GM23338 (cell line): ENCODE results near the gene SMTNL2. TPM values are rescaled to one million over a fixed set of nuclear protein-coding genes. Genes with fewer than 3 reads are reported as not detected.

ENCODE experiments used
- ATAC-seq: fragments of 200-7000 bp; cut with Tn5 transposase; 3 replicates; pipeline ENCODE4 v1.9.1; 2020
- DNase-seq: peaks from one replicate; pipeline ENCODE4 v3.0.0-alpha.2; 2015; ENCODE audit warnings: low spot score
- H2AFZ ChIP-seq: fragments of 200-600 bp; sonication (generic); 2 replicates; pipeline ENCODE4 v1.8.0; 2016; ENCODE audit warnings: antibody characterized with exemption, mild to moderate bottlenecking, moderate library complexity
- H3F3A ChIP-seq: fragments of 200-600 bp; sonication (generic); replicated peaks from 2 replicates; pipeline ENCODE4 v1.8.0; 2017; ENCODE audit warnings: antibody characterized with exemption, mixed run types, low read depth
- H3K27ac ChIP-seq: fragments of 200-600 bp; sonication (generic); 2 replicates; pipeline ENCODE4 v1.6.1; 2016; ENCODE audit warnings: low read depth
- H3K27me3 ChIP-seq: fragments of 200-600 bp; sonication (generic); 2 replicates; pipeline ENCODE4 v1.8.0; 2016; ENCODE audit warnings: mild to moderate bottlenecking, mixed run types, moderate library complexity; ENCODE audit not compliant: insufficient read depth
- H3K36me3 ChIP-seq: fragments of 200-600 bp; sonication (generic); 2 replicates; pipeline ENCODE4 v1.8.0; 2016; ENCODE audit warnings: mild to moderate bottlenecking; ENCODE audit not compliant: insufficient read depth
- H3K4me1 ChIP-seq: fragments of 200-600 bp; sonication (generic); 2 replicates; pipeline ENCODE4 v1.8.0; 2016; ENCODE audit warnings: mild to moderate bottlenecking, moderate library complexity; ENCODE audit not compliant: insufficient read depth
- H3K4me2 ChIP-seq: fragments of 200-600 bp; sonication (generic); 2 replicates; pipeline ENCODE4 v1.7.1; 2017; ENCODE audit warnings: mixed run types
- H3K4me3 ChIP-seq: fragments of 200-600 bp; sonication (generic); 2 replicates; pipeline ENCODE4 v1.6.1; 2016; ENCODE audit warnings: mixed run types
- H3K79me2 ChIP-seq: fragments of 200-600 bp; sonication (generic); replicated peaks from 2 replicates; pipeline ENCODE4 v1.8.0; 2017; ENCODE audit warnings: mild to moderate bottlenecking; ENCODE audit not compliant: insufficient read depth
- H3K9me2 ChIP-seq: fragments of 200-600 bp; sonication (generic); 2 replicates; pipeline ENCODE4 v1.8.0; 2017; ENCODE audit not compliant: insufficient read depth
- H4K20me1 ChIP-seq: fragments of 200-600 bp; sonication (generic); replicated peaks from 2 replicates; pipeline ENCODE4 v1.8.0; 2017; ENCODE audit warnings: mild to moderate bottlenecking; ENCODE audit not compliant: insufficient read depth
- H3K27ac Mint-ChIP-seq: 2 replicates; pipeline ENCODE4 v1.8.0; 2020; ENCODE audit warnings: inconsistent platforms, mild to moderate bottlenecking, moderate library complexity, mixed read lengths
- H3K27me3 Mint-ChIP-seq: 3 replicates; pipeline ENCODE4 v1.8.0; 2022; ENCODE audit warnings: low read depth, mild to moderate bottlenecking, moderate library complexity, mixed read lengths, inconsistent platforms; ENCODE audit not compliant: insufficient read depth, poor library complexity
- H3K36me3 Mint-ChIP-seq: 3 replicates; pipeline ENCODE4 v1.8.0; 2021; ENCODE audit warnings: low read depth, mild to moderate bottlenecking, inconsistent platforms, moderate library complexity, mixed read lengths
- H3K4me1 Mint-ChIP-seq: 3 replicates; pipeline ENCODE4 v1.8.0; 2020; ENCODE audit warnings: mild to moderate bottlenecking, inconsistent platforms, mixed read lengths
- H3K4me3 Mint-ChIP-seq: 3 replicates; pipeline ENCODE4 v1.8.0; 2021; ENCODE audit warnings: moderate library complexity, mild to moderate bottlenecking, inconsistent platforms, mixed read lengths
- H3K9me3 Mint-ChIP-seq: 3 replicates; pipeline ENCODE4 v1.8.0; 2020; ENCODE audit warnings: moderate library complexity, mild to moderate bottlenecking, inconsistent platforms, mixed read lengths
- CREB1 ChIP-seq: fragments of 250-450 bp; sonication (Bioruptor Pico); IDR thresholded peaks from 2 replicates; pipeline ENCODE4 v1.5.0; 2020; ENCODE audit warnings: low read depth, mild to moderate bottlenecking, moderate library complexity
- EZH2 ChIP-seq: fragments of 200-600 bp; sonication (generic); IDR thresholded peaks from one replicate; pipeline ENCODE4 v1.8.0; 2017; ENCODE audit warnings: antibody characterized with exemption, mild to moderate bottlenecking, low read depth; ENCODE audit not compliant: unreplicated experiment
- EZH2phosphoT487 ChIP-seq: fragments of 200-600 bp; sonication (generic); IDR thresholded peaks from one replicate; pipeline ENCODE4 v1.8.1; 2018; ENCODE audit warnings: antibody characterized with exemption; ENCODE audit not compliant: unreplicated experiment
- JUNB ChIP-seq: IDR thresholded peaks from one replicate; pipeline ENCODE4 v1.6.1; 2016; ENCODE audit warnings: antibody characterized with exemption; ENCODE audit not compliant: unreplicated experiment
- NANOG ChIP-seq: IDR thresholded peaks from 2 replicates; pipeline ENCODE4 v1.6.1; 2016; ENCODE audit warnings: antibody characterized with exemption, borderline replicate concordance
- POLR2AphosphoS5 ChIP-seq: IDR thresholded peaks from 2 replicates; pipeline ENCODE4 v1.6.1; 2016; ENCODE audit warnings: antibody characterized with exemption, low read depth
- REST ChIP-seq: IDR thresholded peaks from one replicate; pipeline ENCODE4 v1.6.1; 2018; ENCODE audit warnings: antibody characterized with exemption; ENCODE audit not compliant: unreplicated experiment
- STAT1 ChIP-seq: IDR thresholded peaks from one replicate; pipeline ENCODE4 v1.6.1; 2016; ENCODE audit warnings: antibody characterized with exemption; ENCODE audit not compliant: unreplicated experiment
- ZNF114 ChIP-seq: fragments of 250-450 bp; sonication (Bioruptor Pico); IDR thresholded peaks from 2 replicates; pipeline ENCODE4 v1.5.0; 2020; ENCODE audit warnings: mild to moderate bottlenecking, moderate library complexity
- ZNF331 ChIP-seq: fragments of 250-450 bp; sonication (Bioruptor Pico); IDR thresholded peaks from 2 replicates; pipeline ENCODE4 v1.5.0; 2020; ENCODE audit warnings: low read depth, mild to moderate bottlenecking, moderate library complexity
- ZNF462 ChIP-seq: fragments of 250-450 bp; sonication (Bioruptor Pico); IDR thresholded peaks from 2 replicates; pipeline ENCODE4 v1.5.0; 2020; ENCODE audit warnings: mild to moderate bottlenecking, moderate library complexity
- polyA plus RNA-seq: library from polyadenylated mRNA; unstranded; fragments of >200 nt; fragmentation: Nextera tagmentation; extraction: Ambion mirVana; gene quantifications from 2 replicates; pipeline ENCODE4 v1.2.1, GENCODE V29; 2016
- total RNA-seq: library from RNA; depleted of rRNA; stranded (reverse); fragments of >200 nt; shearing (Covaris generic); gene quantifications from 2 replicates; pipeline ENCODE4 v1.2.3, GENCODE V29; 2014
- TF ChIP-seq, protein P1 (sequence below), 2 experiments: fragments of 200-600 bp in 1 of 2; sonication (generic) in 1 of 2; conservative IDR thresholded peaks; 2 replicates each; pipeline versions ENCODE4 v1.5.1 to v1.6.1; 2016 to 2017; ENCODE audit warnings: antibody characterized with exemption in 2 of 2, low read depth in 2 of 2, mild to moderate bottlenecking in 2 of 2, moderate library complexity in 1 of 2
- TF ChIP-seq, protein P2 (sequence below): IDR thresholded peaks from 2 replicates; pipeline ENCODE4 v1.6.1; 2016; ENCODE audit warnings: antibody characterized with exemption

SMTNL2 gene
- total and polyA plus RNA-seq, 2 experiments from 2014 or later = 1.3 to 4.3 TPM

GRCh38 chr17:4579678-4580077 lies 4.7 kb upstream of the SMTNL2 start:
- Histone ChIP-seq H3K79me2 (no peaks in the 10 kb centered on the region), H3K4me2 (no peak overlapping the region), H3K9me2 (no peaks in the 10 kb centered on the region), H3K27me3 (peaks cover 21% of the 10 kb centered on the region), H4K20me1 (no peaks in the 10 kb centered on the region), H3K36me3 (no peaks in the 10 kb centered on the region), H3K4me1 (peaks cover 27% of the 10 kb centered on the region), H3K4me3 (no peak overlapping the region), H2AFZ (no peak overlapping the region), H3F3A (no peaks in the 10 kb centered on the region), H3K27ac (no peak overlapping the region)
- no peak for TF ChIP-seq ZNF331
- TF ChIP-seq STAT1 = no peak
- TF ChIP-seq POLR2AphosphoS5 = no peak
- TF ChIP-seq EZH2phosphoT487 = no peak
- TF ChIP-seq ZNF462 (CRISPR knock-in tag) = no peak
- TF ChIP-seq, protein P1, sequence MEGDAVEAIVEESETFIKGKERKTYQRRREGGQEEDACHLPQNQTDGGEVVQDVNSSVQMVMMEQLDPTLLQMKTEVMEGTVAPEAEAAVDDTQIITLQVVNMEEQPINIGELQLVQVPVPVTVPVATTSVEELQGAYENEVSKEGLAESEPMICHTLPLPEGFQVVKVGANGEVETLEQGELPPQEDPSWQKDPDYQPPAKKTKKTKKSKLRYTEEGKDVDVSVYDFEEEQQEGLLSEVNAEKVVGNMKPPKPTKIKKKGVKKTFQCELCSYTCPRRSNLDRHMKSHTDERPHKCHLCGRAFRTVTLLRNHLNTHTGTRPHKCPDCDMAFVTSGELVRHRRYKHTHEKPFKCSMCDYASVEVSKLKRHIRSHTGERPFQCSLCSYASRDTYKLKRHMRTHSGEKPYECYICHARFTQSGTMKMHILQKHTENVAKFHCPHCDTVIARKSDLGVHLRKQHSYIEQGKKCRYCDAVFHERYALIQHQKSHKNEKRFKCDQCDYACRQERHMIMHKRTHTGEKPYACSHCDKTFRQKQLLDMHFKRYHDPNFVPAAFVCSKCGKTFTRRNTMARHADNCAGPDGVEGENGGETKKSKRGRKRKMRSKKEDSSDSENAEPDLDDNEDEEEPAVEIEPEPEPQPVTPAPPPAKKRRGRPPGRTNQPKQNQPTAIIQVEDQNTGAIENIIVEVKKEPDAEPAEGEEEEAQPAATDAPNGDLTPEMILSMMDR (conservative IDR thresholded peaks at IDR 0.05; ENCODE audit: low read depth in 2 of 2) = no peak
- TF ChIP-seq CREB1 = no peak
- TF ChIP-seq JUNB = no peak
- TF ChIP-seq NANOG = no peak
- TF ChIP-seq ZNF114 = no peak
- TF ChIP-seq, protein P2, sequence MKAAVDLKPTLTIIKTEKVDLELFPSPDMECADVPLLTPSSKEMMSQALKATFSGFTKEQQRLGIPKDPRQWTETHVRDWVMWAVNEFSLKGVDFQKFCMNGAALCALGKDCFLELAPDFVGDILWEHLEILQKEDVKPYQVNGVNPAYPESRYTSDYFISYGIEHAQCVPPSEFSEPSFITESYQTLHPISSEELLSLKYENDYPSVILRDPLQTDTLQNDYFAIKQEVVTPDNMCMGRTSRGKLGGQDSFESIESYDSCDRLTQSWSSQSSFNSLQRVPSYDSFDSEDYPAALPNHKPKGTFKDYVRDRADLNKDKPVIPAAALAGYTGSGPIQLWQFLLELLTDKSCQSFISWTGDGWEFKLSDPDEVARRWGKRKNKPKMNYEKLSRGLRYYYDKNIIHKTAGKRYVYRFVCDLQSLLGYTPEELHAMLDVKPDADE = no peak
- TF ChIP-seq EZH2 = no peak
- no peak for TF ChIP-seq REST
- H3K36me3 Mint-ChIP-seq = peaks cover 3% of the 10 kb centered on the region; the same call in 1 of the 3 replicates
- peaks cover 22% of the 10 kb centered on the region for H3K27me3 Mint-ChIP-seq
- peaks cover 41% of the 10 kb centered on the region for H3K4me1 Mint-ChIP-seq
- ATAC-seq (no peak), DNase-seq (no peak)
- no peak overlapping the region for H3K4me3 Mint-ChIP-seq
- H3K27ac Mint-ChIP-seq = no peak overlapping the region
- H3K9me3 Mint-ChIP-seq = peaks cover 5% of the 10 kb centered on the region; the same call in 2 of the 3 replicates
